ENCODE measurements around the gene MRPS9.
A peak's percentile ranks its signal among the peaks of the same experiment; 100 is the strongest.

Gene MRPS9

GRCh38 chr2:105125920-105126319, 88.1 kb downstream of the MRPS9 start:
- DNase-seq, result no peak

GRCh38 chr2:105126336-105126735, 88.5 kb downstream of the MRPS9 start:
- DNase-seq, result no peak

GRCh38 chr2:105127289-105127915, 89.5 kb downstream of the MRPS9 start:
- peak in 1 of 3 donors; percentile 13 for DNase-seq

DNA sequence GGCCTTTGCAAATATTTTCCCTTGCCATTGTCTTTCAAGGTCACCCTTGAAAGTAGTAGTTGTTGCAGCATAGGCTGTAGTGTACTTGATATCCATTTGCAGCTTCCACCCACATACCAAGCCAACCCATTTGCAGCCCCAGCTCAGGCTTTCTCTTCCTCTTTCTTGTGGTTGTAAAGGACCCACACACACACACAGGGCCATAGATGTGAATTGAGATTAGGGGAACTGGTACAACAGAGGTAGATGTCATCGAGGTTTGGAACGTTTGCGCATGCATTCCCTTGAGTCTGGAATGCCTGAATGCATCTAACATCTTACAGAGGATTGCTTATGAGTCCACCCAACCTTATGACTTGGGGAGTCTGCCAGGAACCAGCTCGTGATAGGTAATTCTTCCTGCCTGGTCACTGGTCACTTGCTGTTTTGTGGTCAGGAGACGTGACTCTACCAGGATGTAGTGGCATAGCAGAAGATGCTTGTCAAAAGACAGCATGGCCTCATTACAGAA, 91.9 kb downstream of the MRPS9 start:
- DNase-seq, result peak; percentile 65 to 69 (median 67)

- no peak for DNase-seq
Observed at GRCh38 chr2:105130546-105130945, 92.7 kb downstream of the MRPS9 start.

DNA sequence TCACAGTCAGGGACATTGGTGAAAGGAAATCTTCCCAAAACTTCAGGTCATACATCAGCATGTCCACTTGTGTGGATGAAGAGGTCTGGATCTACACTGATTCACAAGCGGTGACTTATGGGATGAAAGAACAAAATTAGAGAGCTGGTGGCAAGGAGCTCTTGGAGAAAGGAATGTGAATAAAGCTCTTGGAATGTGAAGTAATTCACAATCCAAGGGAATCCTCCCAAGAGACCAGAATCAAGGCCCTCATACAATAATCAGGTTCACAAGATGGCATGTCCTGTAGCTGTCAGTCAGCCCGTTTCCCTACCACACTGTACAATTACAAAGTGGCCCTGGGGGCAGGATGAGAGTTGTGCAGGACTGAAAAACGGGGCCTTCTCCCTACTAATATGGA, 96.2 kb downstream of the MRPS9 start:
- no peak for DNase-seq

- no peak for DNase-seq
Observed at GRCh38 chr2:105135436-105135835, 97.6 kb downstream of the MRPS9 start.

- no peak for DNase-seq
Observed at GRCh38 chr2:105136394-105136793, 98.5 kb downstream of the MRPS9 start.

DNA sequence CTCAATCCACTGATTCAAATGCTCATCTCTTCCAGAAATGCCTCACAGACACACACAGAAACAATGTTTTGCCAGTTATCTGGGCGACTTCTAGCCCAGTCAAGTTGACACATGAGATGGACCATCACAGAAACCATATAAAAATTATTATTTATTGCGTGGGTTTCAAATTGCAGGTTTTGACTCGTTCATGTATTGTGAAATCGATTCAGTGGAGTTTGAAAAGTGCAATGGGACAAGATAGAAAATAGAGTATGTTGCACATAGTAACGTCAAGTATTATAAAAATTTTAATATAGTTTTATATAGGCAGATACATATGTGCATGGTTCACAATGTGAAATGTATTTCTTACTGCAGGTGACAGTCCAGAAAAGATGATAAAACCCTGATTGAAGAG, 100.8 kb downstream of the MRPS9 start:
- no peak for DNase-seq

DNA sequence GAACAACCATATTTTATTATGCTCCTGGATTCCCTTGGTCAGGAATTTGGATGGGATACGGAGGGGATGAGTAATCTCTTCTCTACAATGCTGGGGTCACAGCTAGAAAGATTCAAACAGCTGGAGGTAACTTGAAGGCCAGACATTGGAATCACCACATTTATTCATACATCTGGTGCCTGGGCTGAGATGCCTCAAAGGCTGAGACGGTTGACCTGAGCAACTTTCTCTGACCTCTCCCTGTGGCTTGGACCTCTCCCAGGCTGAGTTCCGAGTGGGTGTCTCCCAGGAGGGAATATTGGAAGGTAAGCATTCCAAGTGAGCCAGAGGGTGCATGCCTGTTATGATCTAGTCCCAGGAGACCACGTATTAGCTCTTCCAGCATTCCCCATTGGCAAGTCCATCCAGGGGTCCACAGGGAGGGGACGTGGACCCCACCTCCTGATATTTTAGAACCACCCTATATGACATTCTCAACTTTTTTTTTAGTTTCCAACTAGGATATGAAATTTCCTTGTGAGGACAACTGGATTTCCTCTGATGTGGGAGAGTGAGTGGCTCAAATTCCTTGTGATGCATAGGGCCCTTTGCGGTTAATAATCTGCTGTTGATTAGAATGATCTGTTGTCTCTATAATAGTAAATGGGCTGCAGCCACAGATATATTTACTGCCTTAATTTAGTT, 101.8 kb downstream of the MRPS9 start:
- no peak for DNase-seq

GRCh38 chr2:105140240-105140568, 102.3 kb downstream of the MRPS9 start:
- no peak for DNase-seq

- peak in 2 of 3 donors; percentile 15 to 21 for DNase-seq
Observed at GRCh38 chr2:105141099-105141614, 103.3 kb downstream of the MRPS9 start.

- no peak for DNase-seq
Observed at GRCh38 chr2:105142239-105142638, 104.4 kb downstream of the MRPS9 start.

- no peak for DNase-seq
Observed at GRCh38 chr2:105143094-105143466, 105.2 kb downstream of the MRPS9 start.

DNA sequence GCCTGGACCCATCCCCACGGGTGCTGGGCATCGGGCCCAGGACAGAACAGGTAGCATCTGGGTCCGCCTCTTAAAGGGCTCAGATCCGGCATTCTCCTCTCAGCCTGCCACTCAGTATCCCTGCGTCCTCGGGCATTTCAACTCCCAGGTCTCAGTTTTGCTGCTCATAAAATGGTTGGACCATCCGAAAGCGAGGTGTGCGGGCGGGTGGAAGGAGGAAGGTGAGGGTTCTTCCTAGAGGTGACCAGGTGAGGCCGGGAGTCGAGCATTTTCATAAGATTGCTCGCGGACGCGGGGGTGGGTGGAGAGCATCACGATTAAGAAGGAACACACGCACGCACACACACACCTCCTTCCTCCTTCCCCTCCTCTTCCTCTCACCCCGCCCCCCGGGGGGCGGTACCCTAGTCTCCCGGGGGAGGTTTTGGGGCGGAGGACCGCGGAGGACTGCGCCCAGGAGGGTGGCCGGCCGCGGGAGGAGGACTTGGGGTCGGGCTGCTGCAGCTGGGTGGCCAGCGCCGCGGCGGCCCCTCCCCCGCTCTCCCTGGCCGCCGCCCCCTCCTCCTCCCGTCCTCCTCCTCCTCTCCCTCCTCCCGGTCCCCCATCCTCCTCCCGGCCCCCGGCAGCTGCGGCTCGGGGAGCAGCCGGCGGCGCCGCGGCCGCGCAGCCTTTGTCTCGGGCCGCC, 105.7 kb downstream of the MRPS9 start:
- DNase-seq, result peak in 1 of 3 donors; percentile 28

DNA sequence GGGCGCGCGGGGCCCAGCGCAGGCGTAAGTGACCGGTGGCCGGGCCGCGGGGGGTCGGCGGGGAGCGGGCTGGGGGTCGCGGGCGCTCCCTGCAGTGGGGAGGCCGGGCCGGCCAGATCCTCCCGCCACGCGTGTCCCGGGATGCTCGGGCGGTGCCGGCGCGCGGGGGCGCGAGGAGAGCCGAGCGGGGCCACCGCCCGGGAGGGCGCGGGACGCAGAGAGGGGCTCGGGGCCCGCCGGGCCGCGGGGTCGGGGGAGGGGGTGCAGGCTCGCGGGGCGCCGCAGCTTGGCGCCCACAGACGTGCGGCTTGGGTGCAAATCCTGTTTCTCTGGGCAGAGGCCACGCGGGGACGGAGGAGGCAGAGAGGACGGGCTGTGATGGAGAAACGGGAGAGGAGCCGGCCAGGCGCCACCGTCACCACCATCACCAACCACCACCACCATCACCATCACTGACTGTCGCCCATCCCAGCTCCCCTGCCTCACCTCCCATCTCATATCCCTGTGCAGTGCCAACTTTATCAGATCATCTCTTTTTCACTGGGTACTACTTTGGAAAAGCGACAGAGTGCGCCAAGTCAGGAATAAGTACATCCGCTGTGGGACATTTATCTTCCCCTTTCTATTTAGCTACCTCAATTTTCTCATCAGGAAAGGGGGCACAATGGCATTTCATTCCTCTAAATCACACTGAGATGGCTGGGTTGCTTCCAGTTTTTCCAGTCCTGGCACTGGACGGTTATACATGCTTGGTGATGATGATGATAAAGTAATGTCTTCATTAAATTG, 106.5 kb downstream of the MRPS9 start:
- no peak for DNase-seq

- DNase-seq, result no peak
Observed at GRCh38 chr2:105144941-105145300, 107.1 kb downstream of the MRPS9 start.

DNA sequence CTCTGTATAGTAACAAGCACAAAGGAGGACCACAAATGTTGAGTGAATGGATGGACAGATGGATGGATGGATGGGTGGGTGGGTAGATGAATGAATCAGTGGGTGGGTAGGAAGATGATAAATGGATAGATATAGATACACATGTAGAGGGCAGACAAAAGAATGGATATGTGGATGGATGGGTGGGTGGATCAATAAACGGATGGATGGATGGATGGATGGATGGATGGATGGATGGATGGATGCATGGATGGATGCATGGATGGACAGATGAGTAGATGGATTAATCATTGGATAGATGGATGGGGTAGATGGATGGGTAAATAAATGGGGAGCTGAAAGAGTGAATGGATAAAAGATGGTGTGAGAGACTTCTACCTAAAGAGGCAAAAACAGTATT, 111.4 kb downstream of the MRPS9 start:
- no peak for DNase-seq

Measured in suppressor macrophage treated with lipopolysaccharide for 1 hour (primary cell).